HT1080 (cell line): ENCODE results near the gene ZP3. TPM values are rescaled to one million over a fixed set of nuclear protein-coding genes. Genes with fewer than 3 reads are reported as not detected.
"Not testable (repeated sequence)": the region's sequence is repeated elsewhere in the genome, so short reads cannot be mapped to it uniquely, and the experiment has no call there.

Experiments used
- DNase-seq: peaks from one replicate; pipeline ENCODE4 v3.0.0-alpha.2; 2015; ENCODE audit warnings: low read depth
- total RNA-seq: library from RNA; depleted of rRNA; stranded (reverse); fragments of >200 nt; shearing (Covaris generic); gene quantifications from 2 replicates; pipeline ENCODE4 v1.2.3, GENCODE V29; 2014; rRNA removed

The ZP3 gene
- total RNA-seq, 1 experiment from 2014 or later: 2.5 TPM

- DNase-seq: not testable (repeated sequence)
Measured at GRCh38 chr7:76482660-76483059, 57.9 kb downstream of the ZP3 start.

DNA sequence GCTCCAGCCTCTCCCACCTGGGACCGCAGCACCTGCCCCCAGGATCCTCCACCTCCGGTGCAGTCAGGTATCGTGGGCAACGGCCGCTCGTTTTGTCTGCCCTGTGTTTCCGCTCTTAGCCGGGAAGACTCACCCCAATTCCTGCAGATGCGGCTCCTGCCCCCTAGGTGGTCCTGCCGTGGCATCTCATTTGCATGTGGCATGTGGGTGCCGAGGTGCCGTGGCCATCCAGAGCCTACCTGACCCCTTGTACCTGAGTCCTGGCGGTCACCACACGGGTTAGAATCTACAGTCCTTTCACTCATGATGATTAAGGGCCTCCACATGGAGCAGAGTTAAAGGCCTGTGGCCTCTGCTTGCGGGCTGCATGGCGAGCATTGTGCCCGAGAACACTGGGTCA is 58.3 kb downstream of the ZP3 start:
- not testable (repeated sequence) for DNase-seq

DNA sequence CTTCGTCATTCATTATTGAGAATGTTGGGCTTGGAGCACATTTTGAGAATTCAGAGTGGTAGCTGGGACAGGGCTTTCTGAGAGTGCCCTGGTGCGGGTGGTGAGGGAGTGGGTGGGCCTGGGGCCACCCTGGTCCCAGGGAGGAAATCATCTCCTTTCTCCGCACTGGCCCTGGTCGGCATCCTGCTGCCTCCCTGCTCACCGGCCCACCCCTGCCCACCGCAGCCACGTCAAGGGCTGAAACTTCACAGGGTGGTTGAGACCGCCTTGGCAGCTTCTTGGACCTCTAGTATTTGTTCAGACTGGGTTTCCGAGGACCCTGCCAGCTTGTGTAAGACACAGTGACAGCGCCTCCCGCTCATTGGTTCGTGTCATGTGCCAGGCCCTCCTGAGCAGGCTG is 59.7 kb downstream of the ZP3 start:
- not testable (repeated sequence) for DNase-seq

- DNase-seq: not testable (repeated sequence)
Measured at GRCh38 chr7:76485822-76486610, 61.3 kb downstream of the ZP3 start.

DNA sequence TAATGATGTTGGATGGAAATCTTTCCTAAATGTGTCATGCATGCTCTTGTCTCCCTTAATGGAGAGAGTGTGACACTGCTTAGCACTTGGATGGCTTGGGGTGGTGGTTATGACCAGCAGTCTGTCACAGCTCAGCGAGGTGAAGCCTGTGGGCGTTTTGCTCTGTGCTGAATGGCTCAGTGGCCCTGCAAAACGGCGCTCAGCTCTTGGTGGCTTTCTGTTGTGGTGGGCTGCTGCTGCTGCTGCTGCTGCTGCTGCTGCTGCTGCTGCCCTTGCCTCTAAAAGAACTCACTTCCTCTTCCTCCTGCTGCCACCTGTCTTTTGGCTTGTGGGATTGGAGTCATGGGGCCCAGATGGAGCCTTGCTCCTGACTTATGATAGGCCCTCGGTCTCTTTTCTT is 61.9 kb downstream of the ZP3 start:
- DNase-seq: not testable (repeated sequence)

GRCh38 chr7:76487969-76488368 is 63.2 kb downstream of the ZP3 start:
- not testable (repeated sequence) for DNase-seq

Other genes starting within 250 kb of the ZP3 start
- 1.4 and 1.7 TPM in 2 replicates for gene SRRM3, start 223.1 kb upstream of the ZP3 start, total RNA-seq
- 0.43 and 1.2 TPM in 2 replicates for gene HSPB1, start 122.3 kb upstream of the ZP3 start, total RNA-seq
- gene YWHAG, start 66.0 kb upstream of the ZP3 start, total RNA-seq: 71.3 and 93.3 TPM in 2 replicates
- gene SSC4D, start 15.3 kb upstream of the ZP3 start, total RNA-seq: 0.23 and 0.73 TPM in 2 replicates
- 24.4 and 39.6 TPM in 2 replicates for gene DTX2, start 36.8 kb downstream of the ZP3 start, total RNA-seq
- 1.0 TPM in 1 of 2 replicates, not detected in the other for gene UPK3B, start 85.6 kb downstream of the ZP3 start, total RNA-seq
- not detected in 2 replicates for gene SPDYE16, start 118.3 kb downstream of the ZP3 start, total RNA-seq
- 7.7 and 14.2 TPM in 2 replicates for gene POMZP3, start 202.3 kb downstream of the ZP3 start, total RNA-seq